MM.1S (cell line): ENCODE results near the gene CXCR5.
A peak's percentile ranks its signal among the peaks of the same experiment; 100 is the strongest.

Experiments used
- DNase-seq: peaks from one replicate; pipeline ENCODE4 v3.0.0-alpha.2; 2015
- H2AFZ ChIP-seq: fragments of 300-600 bp; sonication (generic); 2 replicates; pipeline ENCODE4 v1.6.0; 2016; ENCODE audit warnings: antibody characterized with exemption, low read length
- H3F3A ChIP-seq: fragments of 300-600 bp; sonication (generic); 2 replicates; pipeline ENCODE4 v1.6.1; 2016; ENCODE audit warnings: mild to moderate bottlenecking, antibody characterized with exemption, low read length, moderate library complexity, mixed read lengths; ENCODE audit not compliant: insufficient read depth
- H3K27ac ChIP-seq: fragments of 300-600 bp; sonication (generic); 2 replicates; pipeline ENCODE4 v1.5.1; 2016; ENCODE audit warnings: mild to moderate bottlenecking, low read length
- H3K27me3 ChIP-seq: fragments of 300-600 bp; sonication (generic); replicated peaks from 2 replicates; pipeline ENCODE4 v1.6.0; 2016; ENCODE audit warnings: low read length; ENCODE audit not compliant: insufficient read depth
- H3K36me3 ChIP-seq: fragments of 300-600 bp; sonication (generic); replicated peaks from 2 replicates; pipeline ENCODE4 v1.6.1; 2016; ENCODE audit warnings: mild to moderate bottlenecking, low read length, mixed read lengths; ENCODE audit not compliant: insufficient read depth
- H3K4me1 ChIP-seq: fragments of 300-600 bp; sonication (generic); 2 replicates; pipeline ENCODE4 v1.6.1; 2016; ENCODE audit warnings: low read length, mixed read lengths
- H3K4me2 ChIP-seq: fragments of 300-600 bp; sonication (generic); 2 replicates; pipeline ENCODE4 v1.6.0; 2016; ENCODE audit warnings: low read depth, low read length
- H3K4me3 ChIP-seq: fragments of 300-600 bp; sonication (generic); 2 replicates; pipeline ENCODE4 v1.5.1; 2016; ENCODE audit warnings: low read length, mixed read lengths
- H3K79me2 ChIP-seq: fragments of 300-600 bp; sonication (generic); 2 replicates; pipeline ENCODE4 v1.6.1; 2016; ENCODE audit warnings: mixed run types, low read length, mixed read lengths
- H3K9ac ChIP-seq: fragments of 300-600 bp; sonication (generic); 2 replicates; pipeline ENCODE4 v1.6.1; 2016; ENCODE audit warnings: low read length, mixed read lengths
- H3K9me2 ChIP-seq: fragments of 300-600 bp; sonication (generic); replicated peaks from 2 replicates; pipeline ENCODE4 v1.6.1; 2016; ENCODE audit warnings: mild to moderate bottlenecking, low read length, mixed read lengths; ENCODE audit not compliant: insufficient read depth
- H3K9me3 ChIP-seq: fragments of 300-600 bp; sonication (generic); replicated peaks from 2 replicates; pipeline ENCODE4 v1.6.1; 2016; ENCODE audit warnings: mild to moderate bottlenecking, low read length, mixed read lengths; ENCODE audit not compliant: insufficient read depth
- H4K20me1 ChIP-seq: fragments of 300-600 bp; sonication (generic); 2 replicates; pipeline ENCODE4 v1.6.1; 2016; ENCODE audit warnings: mild to moderate bottlenecking, low read length, moderate library complexity, mixed read lengths; ENCODE audit not compliant: insufficient read depth
- EZH2 ChIP-seq: fragments of 300-600 bp; sonication (generic); optimal IDR thresholded peaks from 2 replicates; pipeline ENCODE3; 2017; ENCODE audit warnings: low read depth, mild to moderate bottlenecking, antibody characterized with exemption, low read length, mixed read lengths
- EZH2phosphoT487 ChIP-seq: fragments of 300-600 bp; sonication (generic); IDR thresholded peaks from 2 replicates; pipeline ENCODE4 v1.6.1; 2018; ENCODE audit warnings: antibody characterized with exemption, low read length
- TF ChIP-seq, protein P1 (sequence below): fragments of 300-600 bp; sonication (generic); IDR thresholded peaks from 2 replicates; pipeline ENCODE4 v1.5.1; 2016; ENCODE audit warnings: antibody characterized with exemption, low read length, mixed read lengths

Gene CXCR5

DNA sequence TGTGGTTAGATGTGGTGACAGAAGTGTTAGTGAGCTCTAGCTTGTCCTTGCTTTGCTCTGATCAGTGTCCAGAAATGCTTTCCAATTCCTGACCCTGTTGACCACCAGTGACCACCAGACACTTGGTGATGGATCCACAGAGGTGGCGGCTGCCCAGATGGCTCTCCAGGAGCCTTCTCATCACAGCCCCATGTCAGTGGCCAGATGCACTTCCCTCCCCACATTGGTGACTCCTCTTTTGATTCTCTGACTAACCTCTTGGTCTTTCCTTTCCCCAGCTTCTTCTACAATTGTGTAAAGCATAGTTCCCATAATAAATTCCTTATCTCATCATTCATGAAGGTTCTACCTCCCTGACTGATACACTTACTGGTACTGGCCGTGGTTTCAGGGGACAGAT is 40.1 kb upstream of the CXCR5 start:
- peaks cover 33% of the 10 kb centered on the region for H3K4me1 ChIP-seq
- no peak overlapping the region for H3K27ac ChIP-seq
- H3F3A ChIP-seq: peaks cover 27% of the 10 kb centered on the region
- no peaks in the 10 kb centered on the region for H3K9me3 ChIP-seq
- TF ChIP-seq EZH2 (no peak), EZH2phosphoT487 (no peak)
- TF ChIP-seq, protein P1, sequence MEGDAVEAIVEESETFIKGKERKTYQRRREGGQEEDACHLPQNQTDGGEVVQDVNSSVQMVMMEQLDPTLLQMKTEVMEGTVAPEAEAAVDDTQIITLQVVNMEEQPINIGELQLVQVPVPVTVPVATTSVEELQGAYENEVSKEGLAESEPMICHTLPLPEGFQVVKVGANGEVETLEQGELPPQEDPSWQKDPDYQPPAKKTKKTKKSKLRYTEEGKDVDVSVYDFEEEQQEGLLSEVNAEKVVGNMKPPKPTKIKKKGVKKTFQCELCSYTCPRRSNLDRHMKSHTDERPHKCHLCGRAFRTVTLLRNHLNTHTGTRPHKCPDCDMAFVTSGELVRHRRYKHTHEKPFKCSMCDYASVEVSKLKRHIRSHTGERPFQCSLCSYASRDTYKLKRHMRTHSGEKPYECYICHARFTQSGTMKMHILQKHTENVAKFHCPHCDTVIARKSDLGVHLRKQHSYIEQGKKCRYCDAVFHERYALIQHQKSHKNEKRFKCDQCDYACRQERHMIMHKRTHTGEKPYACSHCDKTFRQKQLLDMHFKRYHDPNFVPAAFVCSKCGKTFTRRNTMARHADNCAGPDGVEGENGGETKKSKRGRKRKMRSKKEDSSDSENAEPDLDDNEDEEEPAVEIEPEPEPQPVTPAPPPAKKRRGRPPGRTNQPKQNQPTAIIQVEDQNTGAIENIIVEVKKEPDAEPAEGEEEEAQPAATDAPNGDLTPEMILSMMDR: no peak
- no peak overlapping the region for H3K9ac ChIP-seq
- H3K4me3 ChIP-seq: no peak overlapping the region
- H2AFZ ChIP-seq: no peak overlapping the region
- no peaks in the 10 kb centered on the region for H3K27me3 ChIP-seq
- no peaks in the 10 kb centered on the region for H3K79me2 ChIP-seq
- no peak overlapping the region for H3K4me2 ChIP-seq
- H3K36me3 ChIP-seq: no peaks in the 10 kb centered on the region
- H3K9me2 ChIP-seq: no peaks in the 10 kb centered on the region
- H4K20me1 ChIP-seq: no peaks in the 10 kb centered on the region
- no peak for DNase-seq

DNA sequence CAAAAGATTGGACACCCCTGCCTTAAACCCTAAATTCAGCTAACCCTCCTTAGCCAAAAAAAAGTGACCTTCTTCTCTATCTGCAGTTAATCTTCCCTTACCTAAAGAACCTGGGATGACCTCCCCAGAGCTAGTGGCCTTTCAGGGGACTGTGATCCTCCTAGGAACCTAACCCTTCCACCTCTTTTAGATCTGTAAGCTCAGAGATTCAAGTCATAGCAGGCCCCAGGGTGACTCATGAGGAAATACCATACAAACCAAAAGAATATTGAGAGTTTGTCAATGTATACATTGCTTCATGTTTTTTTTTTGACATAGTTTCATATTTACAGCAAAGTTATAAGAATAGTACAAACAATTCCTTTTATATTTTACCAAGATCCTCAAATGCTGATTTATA is 38.3 kb upstream of the CXCR5 start:
- Histone ChIP-seq H3K9me2 (no peaks in the 10 kb centered on the region), H3K36me3 (no peaks in the 10 kb centered on the region), H3K4me3 (no peak overlapping the region), H3F3A (peaks cover 18% of the 10 kb centered on the region), H3K27ac (peak overlapping the region; percentile 56; the same call in 1 of the 2 replicates), H3K4me1 (peaks cover 23% of the 10 kb centered on the region), H2AFZ (peak overlapping the region; percentile 44; the same call in 1 of the 2 replicates), H3K9me3 (no peaks in the 10 kb centered on the region), H3K27me3 (no peaks in the 10 kb centered on the region), H3K9ac (no peak overlapping the region; the same call in 1 of the 2 replicates), H4K20me1 (no peaks in the 10 kb centered on the region), H3K4me2 (peak overlapping the region; percentile 27; the same call in 1 of the 2 replicates), H3K79me2 (no peaks in the 10 kb centered on the region)
- TF ChIP-seq EZH2 (no peak), EZH2phosphoT487 (no peak)
- TF ChIP-seq, protein P1: no peak
- DNase-seq: peak; percentile 61

DNA sequence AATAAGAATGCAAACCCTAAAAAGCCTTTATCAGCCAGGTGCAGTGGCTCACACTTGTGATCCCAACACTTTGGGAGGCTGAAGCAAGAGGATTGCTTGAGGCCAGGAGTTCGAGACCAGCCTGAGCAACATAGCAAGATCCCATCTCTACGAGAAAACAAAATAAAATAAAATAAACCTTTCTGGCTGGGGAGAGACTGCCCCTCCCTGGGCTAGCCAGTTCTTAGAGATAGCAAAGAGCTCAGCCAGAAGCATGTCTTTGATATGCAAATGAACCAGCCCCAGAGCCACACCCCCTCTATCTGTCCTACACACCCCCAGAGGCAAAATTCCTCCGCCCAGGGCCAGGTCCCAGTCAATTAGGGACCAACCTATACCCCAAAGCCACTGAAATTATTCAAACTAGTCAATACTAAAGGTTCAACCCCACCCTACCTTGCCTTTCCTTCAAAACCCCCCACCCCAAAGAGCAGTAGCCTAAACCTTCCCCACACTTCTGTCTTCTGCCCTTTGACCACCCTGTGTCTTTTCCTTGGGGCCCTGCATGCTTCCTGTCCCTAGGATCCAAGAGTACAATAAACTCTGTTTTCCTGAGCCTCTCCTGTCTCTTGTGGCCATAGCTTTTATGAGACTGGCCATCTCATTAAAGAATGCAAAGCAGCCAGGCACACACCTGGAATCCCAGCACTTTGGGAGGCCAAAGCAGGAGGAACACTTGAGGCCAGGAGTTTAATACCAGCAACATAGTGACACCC is 37.3 kb upstream of the CXCR5 start:
- Histone ChIP-seq H2AFZ (no peak overlapping the region), H3K9me3 (no peaks in the 10 kb centered on the region), H3K36me3 (no peaks in the 10 kb centered on the region), H3K4me2 (no peak overlapping the region), H3K9ac (no peak overlapping the region), H3K79me2 (no peaks in the 10 kb centered on the region), H3K27ac (no peak overlapping the region), H3K9me2 (no peaks in the 10 kb centered on the region), H3K4me3 (no peak overlapping the region), H3K27me3 (no peaks in the 10 kb centered on the region), H4K20me1 (no peaks in the 10 kb centered on the region), H3K4me1 (peaks cover 23% of the 10 kb centered on the region), H3F3A (peaks cover 13% of the 10 kb centered on the region)
- DNase-seq: no peak
- TF ChIP-seq EZH2phosphoT487 (no peak), EZH2 (no peak)
- TF ChIP-seq, protein P1: no peak
